ENCODE results near the gene PHC2.

Gene PHC2

DNA sequence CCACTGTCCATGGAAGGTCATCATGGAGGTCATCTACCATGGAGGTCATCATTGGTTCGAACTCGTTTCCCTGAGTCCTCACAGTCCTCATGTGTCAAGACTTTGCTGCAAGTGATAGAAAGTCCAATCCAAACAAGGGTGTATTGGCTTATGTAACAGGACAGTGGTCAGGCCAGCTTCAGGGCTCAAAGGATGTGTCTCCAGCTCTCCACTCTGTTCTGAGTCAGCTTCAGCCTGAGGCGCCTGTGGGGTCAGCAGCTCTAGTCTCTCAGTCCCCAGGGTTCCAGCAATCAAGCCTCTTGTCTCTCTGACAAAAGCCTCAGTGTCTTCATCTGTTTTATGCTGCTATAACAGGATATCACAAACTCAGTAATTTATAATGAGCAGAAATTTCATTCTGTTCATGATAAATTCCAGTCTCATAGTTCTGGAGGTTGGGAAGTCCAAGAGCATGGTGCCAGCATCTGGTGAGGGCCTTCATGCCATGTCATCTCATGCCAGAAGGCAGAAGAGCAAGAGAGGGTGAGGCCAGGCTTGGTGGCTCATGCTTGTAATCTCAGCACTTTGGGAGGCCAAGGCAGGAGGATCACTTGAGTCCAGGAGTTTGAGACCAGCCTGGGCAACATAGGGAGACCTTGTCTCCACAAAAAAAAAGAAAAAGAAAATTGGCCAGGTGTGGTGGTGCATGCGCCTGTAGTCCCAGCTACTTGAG is 129.5 kb downstream of the PHC2 start:
- H3K4me1 ChIP-seq (ENCODE audit: control insufficient read depth, insufficient read depth, low read length) = no peaks in the 10 kb centered on the region
- peaks cover 0 to 26% of the 10 kb centered on the region in 2 experiments; a peak in 2 of 3 replicates for H3K36me3 ChIP-seq (ENCODE audit: control insufficient read depth in 2 of 2, insufficient read depth in 1 of 2, low read length in 2 of 2)
- no peaks in the 10 kb centered on the region for H3K9me3 ChIP-seq (ENCODE audit: control insufficient read depth, insufficient read depth, low read depth, low read length)
- TF ChIP-seq ZNF692 (tag by site-specific recombination; IDR thresholded peaks at IDR 0.05) (no peak), ZNF26 (tag by site-specific recombination; IDR thresholded peaks at IDR 0.05) (no peak), PRDM10 (tag by site-specific recombination; IDR thresholded peaks at IDR 0.05) (no peak), SP7 (tag by site-specific recombination; IDR thresholded peaks at IDR 0.05) (no peak), TCF7L2 (IDR thresholded peaks at IDR 0.05; ENCODE audit: borderline replicate concordance, low read depth, low read length) (no peak), GLI2 (tag by site-specific recombination; IDR thresholded peaks at IDR 0.05; ENCODE audit: borderline replicate concordance, low read depth) (no peak)
- POLR2A ChIA-PET = no interaction called here
- no peak overlapping the region for H3K4me3 ChIP-seq (ENCODE audit: low read depth, low read length)
- CTCF ChIA-PET = interaction anchor here (0.6 kb wide), 4 partner anchors 63 to 1293 kb away, joined by 3 to 4 read pairs (median 3); no protein-coding TSS in a partner anchor
- no peak overlapping the region for H3K27ac ChIP-seq (ENCODE audit: extremely low read depth, low read depth, low read length)

- ChIA-PET POLR2A (no interaction called here), CTCF (interaction anchor here (0.6 to 0.7 kb wide), 3 partner anchors 63 to 403 kb away, joined by 3 to 5 read pairs (median 3); no protein-coding TSS in a partner anchor)
- Histone ChIP-seq H3K27ac (ENCODE audit: extremely low read depth, low read depth, low read length) (no peak overlapping the region), H3K4me3 (ENCODE audit: low read depth, low read length) (no peak overlapping the region), H3K9me3 (ENCODE audit: control insufficient read depth, insufficient read depth, low read depth, low read length) (no peaks in the 10 kb centered on the region), H3K36me3 (ENCODE audit: control insufficient read depth in 2 of 2, insufficient read depth in 1 of 2, low read length in 2 of 2) (peaks cover 0 to 34% of the 10 kb centered on the region in 2 experiments; a peak in 2 of 3 replicates), H3K4me1 (ENCODE audit: control insufficient read depth, insufficient read depth, low read length) (no peaks in the 10 kb centered on the region)
- peak; percentile 34; the same call in 1 of the 2 replicates for TF ChIP-seq PRDM1 (tag by site-specific recombination; IDR thresholded peaks at IDR 0.05)
- TF ChIP-seq ZNF341 (tag by site-specific recombination; IDR thresholded peaks at IDR 0.05; ENCODE audit: low read depth) = no peak
- TF ChIP-seq ZSCAN23 (tag by site-specific recombination; IDR thresholded peaks at IDR 0.05) = no peak
- TF ChIP-seq ZNF513 (tag by site-specific recombination; IDR thresholded peaks at IDR 0.05) = no peak
- TF ChIP-seq ZNF132 (tag by site-specific recombination; IDR thresholded peaks at IDR 0.05; ENCODE audit: borderline replicate concordance) = no peak
- TF ChIP-seq ZBTB11 (tag by site-specific recombination; conservative IDR thresholded peaks at IDR 0.05; ENCODE audit: low read depth) = no peak
- TF ChIP-seq SCRT1 (tag by site-specific recombination; IDR thresholded peaks at IDR 0.05; ENCODE audit: borderline replicate concordance) = no peak
- TF ChIP-seq ZNF10 (tag by site-specific recombination; IDR thresholded peaks at IDR 0.05) = no peak
- no peak for TF ChIP-seq ZNF660 (tag by site-specific recombination; IDR thresholded peaks at IDR 0.05)
- no peak for TF ChIP-seq ZNF449 (tag by site-specific recombination; IDR thresholded peaks at IDR 0.05)
- no peak for TF ChIP-seq ZNF76 (tag by site-specific recombination; IDR thresholded peaks at IDR 0.05; ENCODE audit: borderline replicate concordance, low read depth)
Measured at GRCh38 chr1:33300673-33301072, 130.2 kb downstream of the PHC2 start.
